ENCODE measurements around the gene NPFFR1. TPM values are rescaled to one million over a fixed set of nuclear protein-coding genes. Genes with fewer than 3 reads are reported as not detected.

Gene NPFFR1
- total RNA-seq, 1 experiment from 2014 or later: 0.05 TPM

- DNase-seq (ENCODE audit: low read depth, low spot score) (no peak), ATAC-seq (no peak)
- H3K27ac ChIP-seq (ENCODE audit: low read length): no peak overlapping the region
- H3K9me3 ChIP-seq (ENCODE audit: control insufficient read depth, insufficient read depth, low read depth, low read length): no peaks in the 10 kb centered on the region
- BruUV-seq (replicated peaks): no TSS peak
- CTCF ChIA-PET: no interaction called here
- POLR2A ChIA-PET: no interaction called here
- intact Hi-C loops (cut with micrococcal nuclease; ENCODE audit: unreplicated experiment): no loop called here
- TF ChIP-seq CTCF (IDR thresholded peaks at IDR 0.05) (no peak), REST (IDR thresholded peaks at IDR 0.05; ENCODE audit: insufficient read depth in 1 of 2, low read depth in 2 of 2, low read length in 1 of 2) (no peak), POLR2AphosphoS5 (IDR thresholded peaks at IDR 0.05; ENCODE audit: low read depth, low read length) (no peak), TCF7L2 (IDR thresholded peaks at IDR 0.05; ENCODE audit: low read depth, low read length) (no peak), SIN3A (IDR thresholded peaks at IDR 0.05; ENCODE audit: borderline replicate concordance, insufficient read depth, low read depth, low read length) (no peak)
- no peaks in the 10 kb centered on the region for H3K36me3 ChIP-seq (ENCODE audit: control insufficient read depth, insufficient read depth, low read length)
- H3K4me1 ChIP-seq (ENCODE audit: control insufficient read depth, insufficient read depth, low read length): no peaks in the 10 kb centered on the region
- H3K4me3 ChIP-seq (ENCODE audit: low read depth in 2 of 2, low read length in 2 of 2): no peak overlapping the region
- in situ Hi-C loops (cut with HindIII; ENCODE audit: low pct_unique_long_range_greater_than_20kb, low sequenced_read_pairs): no loop called here
- no peaks in the 10 kb centered on the region for H3K27me3 ChIP-seq (ENCODE audit: control insufficient read depth, insufficient read depth, low read length)
Observed at GRCh38 chr10:70324951-70325781, 41.4 kb upstream of the NPFFR1 start.

- Histone ChIP-seq H3K27me3 (ENCODE audit: control insufficient read depth, insufficient read depth, low read length) (no peaks in the 10 kb centered on the region), H3K27ac (ENCODE audit: low read length) (no peak overlapping the region), H3K36me3 (ENCODE audit: control insufficient read depth, insufficient read depth, low read length) (no peaks in the 10 kb centered on the region), H3K9me3 (ENCODE audit: control insufficient read depth, insufficient read depth, low read depth, low read length) (no peaks in the 10 kb centered on the region), H3K4me3 (ENCODE audit: low read depth in 2 of 2, low read length in 2 of 2) (no peak overlapping the region), H3K4me1 (ENCODE audit: control insufficient read depth, insufficient read depth, low read length) (no peaks in the 10 kb centered on the region)
- intact Hi-C loops (cut with micrococcal nuclease; ENCODE audit: unreplicated experiment) (no loop called here), in situ Hi-C loops (cut with HindIII; ENCODE audit: low pct_unique_long_range_greater_than_20kb, low sequenced_read_pairs) (no loop called here)
- no TSS peak for BruUV-seq (replicated peaks)
- POLR2A ChIA-PET: no interaction called here
- no peak for TF ChIP-seq CTCF (IDR thresholded peaks at IDR 0.05)
- no peak for TF ChIP-seq SIN3A (IDR thresholded peaks at IDR 0.05; ENCODE audit: borderline replicate concordance, insufficient read depth, low read depth, low read length)
- TF ChIP-seq POLR2AphosphoS5 (IDR thresholded peaks at IDR 0.05; ENCODE audit: low read depth, low read length): no peak
- TF ChIP-seq REST (IDR thresholded peaks at IDR 0.05; ENCODE audit: insufficient read depth in 1 of 2, low read depth in 2 of 2, low read length in 1 of 2): no peak
- TF ChIP-seq TCF7L2 (IDR thresholded peaks at IDR 0.05; ENCODE audit: low read depth, low read length): no peak
- DNase-seq (ENCODE audit: low read depth, low spot score) (no peak), ATAC-seq (no peak)
- CTCF ChIA-PET: no interaction called here
Observed at GRCh38 chr10:70324339-70324861, 40.6 kb upstream of the NPFFR1 start.

Data from Panc1 (cell line).